ENCODE measurements around the gene SPATA20.

The SPATA20 gene

GRCh38 chr17:50502301-50502990 lies 44.5 kb upstream of the SPATA20 start:
- H3K27ac ChIP-seq, result no peak overlapping the region
- TF ChIP-seq, protein P1, sequence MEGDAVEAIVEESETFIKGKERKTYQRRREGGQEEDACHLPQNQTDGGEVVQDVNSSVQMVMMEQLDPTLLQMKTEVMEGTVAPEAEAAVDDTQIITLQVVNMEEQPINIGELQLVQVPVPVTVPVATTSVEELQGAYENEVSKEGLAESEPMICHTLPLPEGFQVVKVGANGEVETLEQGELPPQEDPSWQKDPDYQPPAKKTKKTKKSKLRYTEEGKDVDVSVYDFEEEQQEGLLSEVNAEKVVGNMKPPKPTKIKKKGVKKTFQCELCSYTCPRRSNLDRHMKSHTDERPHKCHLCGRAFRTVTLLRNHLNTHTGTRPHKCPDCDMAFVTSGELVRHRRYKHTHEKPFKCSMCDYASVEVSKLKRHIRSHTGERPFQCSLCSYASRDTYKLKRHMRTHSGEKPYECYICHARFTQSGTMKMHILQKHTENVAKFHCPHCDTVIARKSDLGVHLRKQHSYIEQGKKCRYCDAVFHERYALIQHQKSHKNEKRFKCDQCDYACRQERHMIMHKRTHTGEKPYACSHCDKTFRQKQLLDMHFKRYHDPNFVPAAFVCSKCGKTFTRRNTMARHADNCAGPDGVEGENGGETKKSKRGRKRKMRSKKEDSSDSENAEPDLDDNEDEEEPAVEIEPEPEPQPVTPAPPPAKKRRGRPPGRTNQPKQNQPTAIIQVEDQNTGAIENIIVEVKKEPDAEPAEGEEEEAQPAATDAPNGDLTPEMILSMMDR (IDR thresholded peaks at IDR 0.05; ENCODE audit: low read depth, low read length, missing control alignments), result no peak
- no peak overlapping the region for H3K4me3 ChIP-seq (ENCODE audit: low read depth, low read length)
- H3K27me3 ChIP-seq (replicated peaks), result no peaks in the 10 kb centered on the region
- in situ Hi-C loops (cut with HindIII; ENCODE audit: low pct_ligation_motif_present, low sequenced_read_pairs), result no loop called here
- no peak for DNase-seq
- no peaks in the 10 kb centered on the region for H3K36me3 ChIP-seq (replicated peaks)

GRCh38 chr17:50505591-50506130 lies 41.3 kb upstream of the SPATA20 start:
- H3K4me3 ChIP-seq (ENCODE audit: low read depth, low read length), result no peak overlapping the region
- H3K27me3 ChIP-seq (replicated peaks), result no peaks in the 10 kb centered on the region
- no peaks in the 10 kb centered on the region for H3K36me3 ChIP-seq (replicated peaks)
- DNase-seq, result no peak
- no peak overlapping the region for H3K27ac ChIP-seq
- in situ Hi-C loops (cut with HindIII; ENCODE audit: low pct_ligation_motif_present, low sequenced_read_pairs), result no loop called here
- TF ChIP-seq, protein P1 (IDR thresholded peaks at IDR 0.05; ENCODE audit: low read depth, low read length, missing control alignments), result no peak

DNA sequence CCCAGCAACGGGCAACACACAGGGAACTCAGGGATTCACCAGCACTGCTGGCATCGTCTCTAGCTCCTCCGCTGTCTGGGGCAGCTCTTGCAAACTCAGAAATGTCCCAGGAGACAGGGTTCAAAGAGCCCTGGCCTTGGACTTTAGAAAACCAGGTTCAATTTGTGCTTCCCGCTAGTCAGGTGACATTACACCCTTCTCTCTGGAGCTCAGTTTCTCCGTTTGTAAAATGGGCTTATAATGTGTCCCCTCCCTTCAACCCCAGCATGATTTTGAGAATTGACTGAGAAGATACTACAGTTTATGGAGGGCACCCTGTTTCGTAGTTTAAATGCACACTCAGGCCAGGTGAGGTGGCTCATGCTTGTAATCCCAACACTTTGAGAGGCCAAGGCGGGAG lies 40.7 kb upstream of the SPATA20 start:
- Histone ChIP-seq H3K36me3 (replicated peaks) (no peaks in the 10 kb centered on the region), H3K27me3 (replicated peaks) (no peaks in the 10 kb centered on the region), H3K27ac (no peak overlapping the region), H3K4me3 (ENCODE audit: low read depth, low read length) (no peak overlapping the region)
- TF ChIP-seq, protein P1 (IDR thresholded peaks at IDR 0.05; ENCODE audit: low read depth, low read length, missing control alignments), result no peak
- in situ Hi-C loops (cut with HindIII; ENCODE audit: low pct_ligation_motif_present, low sequenced_read_pairs), result no loop called here
- no peak for DNase-seq

DNA sequence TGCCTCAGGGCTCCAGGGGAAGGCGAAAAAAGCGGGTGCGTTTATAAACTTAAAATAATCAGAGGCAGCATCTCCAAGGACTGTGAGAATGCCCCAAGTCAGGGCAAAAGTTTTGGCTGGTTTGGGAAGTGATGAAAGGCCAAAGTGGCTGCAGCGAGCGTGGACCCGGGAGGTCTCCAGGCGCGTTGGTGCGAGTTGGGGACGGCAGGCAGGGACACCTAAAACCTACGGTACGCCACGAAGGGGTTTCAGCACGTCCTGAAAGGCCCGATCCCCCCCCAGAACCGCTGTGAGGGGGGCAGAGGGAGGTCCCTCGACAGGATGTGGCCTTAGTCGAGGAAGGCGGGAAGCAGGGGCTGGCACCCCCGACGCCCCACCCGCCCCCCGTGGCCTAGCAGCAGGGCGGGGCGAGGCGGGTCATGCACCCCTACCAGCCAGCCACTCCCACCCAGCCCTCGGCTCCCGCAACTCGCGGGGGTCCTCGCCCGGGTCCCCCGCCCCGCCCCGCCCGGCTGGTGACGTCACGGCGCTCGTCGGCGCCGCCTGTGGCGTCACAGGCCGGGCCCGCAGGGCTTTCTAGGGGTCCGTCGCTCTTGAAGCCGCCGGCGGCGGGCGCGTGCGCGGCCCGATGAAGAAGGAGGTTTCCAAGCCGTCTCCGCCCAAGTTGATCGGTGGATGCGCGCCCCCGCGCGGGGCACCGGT lies 39.0 kb upstream of the SPATA20 start, which contains the start of gene MYCBPAP:
Gene MYCBPAP, plus strand, starts transcription at position 569 of the 702 bp plus-strand sequence. CDS start 236 bp downstream, outside the sequence.
- TF ChIP-seq, protein P1 (IDR thresholded peaks at IDR 0.05; ENCODE audit: low read depth, low read length, missing control alignments), result no peak
- peak; percentile 65 for DNase-seq
- in situ Hi-C loops (cut with HindIII; ENCODE audit: low pct_ligation_motif_present, low sequenced_read_pairs), result no loop called here
- H3K27me3 ChIP-seq (replicated peaks), result no peaks in the 10 kb centered on the region
- H3K4me3 ChIP-seq (ENCODE audit: low read depth, low read length), result peak within 1 kb of the TSS; percentile 59
- H3K27ac ChIP-seq, result peak within 1 kb of the TSS; percentile 28
- no peaks in the 10 kb centered on the region for H3K36me3 ChIP-seq (replicated peaks)

- in situ Hi-C loops (cut with HindIII; ENCODE audit: low pct_ligation_motif_present, low sequenced_read_pairs), result no loop called here
- no peak overlapping the region for H3K27ac ChIP-seq
- peak overlapping the region; percentile 59 for H3K4me3 ChIP-seq (ENCODE audit: low read depth, low read length)
- no peaks in the 10 kb centered on the region for H3K36me3 ChIP-seq (replicated peaks)
- no peaks in the 10 kb centered on the region for H3K27me3 ChIP-seq (replicated peaks)
- TF ChIP-seq, protein P1 (IDR thresholded peaks at IDR 0.05; ENCODE audit: low read depth, low read length, missing control alignments), result no peak
- no peak for DNase-seq
These were observed 38.2 kb upstream of the SPATA20 start for GRCh38 chr17:50508573-50509460.

Measured in brain microvascular endothelial cell (primary cell).